HEK293T (cell line): Measurements from ENCODE around the gene CFAP210.

ENCODE experiments used
- ARNT ChIP-seq: fragments of 450-650 bp; IDR thresholded peaks from 2 replicates; pipeline ENCODE4 v1.6.1; 2017; ENCODE audit warnings: mild to moderate bottlenecking
- BHLHE40 ChIP-seq: fragments of 450-650 bp; IDR thresholded peaks from 2 replicates; pipeline ENCODE4 v1.6.1; 2016; ENCODE audit warnings: mild to moderate bottlenecking, moderate library complexity, borderline replicate concordance
- CTBP1 ChIP-seq: fragments of 450-650 bp; IDR thresholded peaks from 2 replicates; pipeline ENCODE4 v1.6.1; 2016; ENCODE audit warnings: borderline replicate concordance
- ELF4 ChIP-seq: fragments of 450-650 bp; IDR thresholded peaks from 2 replicates; pipeline ENCODE4 v1.6.1; 2017; ENCODE audit warnings: antibody characterized with exemption
- FOXK2 ChIP-seq: fragments of 450-650 bp; IDR thresholded peaks from 2 replicates; pipeline ENCODE4 v1.6.1; 2016; ENCODE audit warnings: mild to moderate bottlenecking
- FOXM1 ChIP-seq: fragments of 450-650 bp; IDR thresholded peaks from 2 replicates; pipeline ENCODE4 v1.6.1; 2017; ENCODE audit warnings: mild to moderate bottlenecking, borderline replicate concordance
- HDGF ChIP-seq: fragments of 450-650 bp; IDR thresholded peaks from 2 replicates; pipeline ENCODE4 v1.6.1; 2017; ENCODE audit warnings: antibody characterized with exemption, borderline replicate concordance
- L3MBTL2 ChIP-seq: fragments of 450-650 bp; conservative IDR thresholded peaks from 2 replicates; pipeline ENCODE4 v1.6.1; 2016; ENCODE audit warnings: mild to moderate bottlenecking
- LEF1 ChIP-seq: fragments of 450-650 bp; IDR thresholded peaks from 2 replicates; pipeline ENCODE4 v1.6.1; 2017; ENCODE audit warnings: mild to moderate bottlenecking, borderline replicate concordance
- NFRKB ChIP-seq: fragments of 450-650 bp; IDR thresholded peaks from 2 replicates; pipeline ENCODE4 v1.6.1; 2016; ENCODE audit warnings: mild to moderate bottlenecking, moderate library complexity
- SP1 ChIP-seq: fragments of 450-650 bp; IDR thresholded peaks from 2 replicates; pipeline ENCODE4 v1.6.1; 2017
- SUZ12 ChIP-seq: fragments of 450-650 bp; IDR thresholded peaks from 2 replicates; pipeline ENCODE4 v1.6.1; 2016; ENCODE audit warnings: mild to moderate bottlenecking
- TARDBP ChIP-seq: fragments of 450-650 bp; IDR thresholded peaks from 2 replicates; pipeline ENCODE4 v1.6.1; 2016
- TF ChIP-seq, protein P1 (sequence below): fragments of 450-650 bp; IDR thresholded peaks from 2 replicates; pipeline ENCODE4 v1.6.1; 2016

DNA sequence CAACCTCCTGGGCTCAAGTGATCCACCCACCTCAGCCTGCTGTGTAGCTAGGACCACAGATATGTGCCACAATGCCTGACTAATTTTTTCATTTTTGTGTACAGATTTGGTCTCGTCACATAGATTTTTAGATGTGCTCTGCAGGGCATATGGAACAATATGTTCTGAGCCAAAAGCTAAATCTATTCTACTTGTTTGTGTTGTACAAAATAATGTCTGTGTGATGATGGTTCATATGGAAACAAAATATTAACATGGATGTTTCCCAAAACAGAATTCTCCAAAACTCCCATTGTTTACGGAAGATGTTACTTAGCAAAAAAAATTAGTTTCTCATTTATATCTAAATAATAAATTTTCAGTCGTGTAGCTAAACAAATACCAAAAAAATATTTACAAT is 26.8 kb upstream of the CFAP210 start:
- TF ChIP-seq CTBP1 (no peak), LEF1 (no peak), BHLHE40 (no peak), SP1 (no peak), SUZ12 (no peak), L3MBTL2 (no peak), TARDBP (no peak), FOXK2 (no peak), FOXM1 (no peak), NFRKB (no peak), HDGF (no peak), ARNT (no peak), ELF4 (no peak)
- TF ChIP-seq, protein P1, sequence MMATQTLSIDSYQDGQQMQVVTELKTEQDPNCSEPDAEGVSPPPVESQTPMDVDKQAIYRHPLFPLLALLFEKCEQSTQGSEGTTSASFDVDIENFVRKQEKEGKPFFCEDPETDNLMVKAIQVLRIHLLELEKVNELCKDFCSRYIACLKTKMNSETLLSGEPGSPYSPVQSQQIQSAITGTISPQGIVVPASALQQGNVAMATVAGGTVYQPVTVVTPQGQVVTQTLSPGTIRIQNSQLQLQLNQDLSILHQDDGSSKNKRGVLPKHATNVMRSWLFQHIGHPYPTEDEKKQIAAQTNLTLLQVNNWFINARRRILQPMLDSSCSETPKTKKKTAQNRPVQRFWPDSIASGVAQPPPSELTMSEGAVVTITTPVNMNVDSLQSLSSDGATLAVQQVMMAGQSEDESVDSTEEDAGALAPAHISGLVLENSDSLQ = no peak
